Fibroblast of lung (primary cell): ENCODE results near the gene B4GAT1.

Experiments
- EZH2 ChIP-seq: IDR thresholded peaks from 2 replicates; pipeline ENCODE4 v1.5.1; 2012; ENCODE audit warnings: low read length, control low read depth, mild to moderate bottlenecking; ENCODE audit errors: missing control alignments
- TF ChIP-seq, protein P1 (sequence below), 2 donors: IDR thresholded peaks in 1 of 2; conservative IDR thresholded peaks in 1 of 2; 1 replicate in 1 of 2; 2 replicates in 1 of 2; pipeline ENCODE4 v1.5.1; 2011 to 2012; ENCODE audit warnings: low read length in 2 of 2, control low read depth in 1 of 2, inconsistent platforms in 1 of 2, low read depth in 1 of 2, mild to moderate bottlenecking in 1 of 2

DNA sequence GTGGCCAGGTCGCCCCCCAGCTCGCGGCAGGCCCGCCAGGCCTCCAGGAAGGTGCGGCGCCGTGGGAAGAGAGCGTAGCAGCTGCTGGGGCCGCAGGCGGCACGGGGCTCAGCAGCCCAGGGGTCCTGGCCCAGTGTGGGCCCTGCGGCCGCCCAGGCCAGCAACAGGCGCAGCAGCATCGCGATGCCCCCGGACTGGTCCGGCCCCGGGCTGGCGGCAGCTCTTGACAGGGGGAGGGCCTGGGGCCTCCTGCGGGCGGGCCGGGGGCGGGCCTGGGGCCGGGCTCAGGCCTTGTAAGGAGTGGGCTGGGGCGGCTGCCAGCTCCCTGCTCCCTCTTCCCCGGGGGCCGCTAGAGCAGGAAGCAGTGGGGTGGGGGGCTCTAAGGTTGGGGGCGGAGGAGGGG, 30.6 kb downstream of the B4GAT1 start, which contains the start of gene CD248:
- TF ChIP-seq, protein P1, sequence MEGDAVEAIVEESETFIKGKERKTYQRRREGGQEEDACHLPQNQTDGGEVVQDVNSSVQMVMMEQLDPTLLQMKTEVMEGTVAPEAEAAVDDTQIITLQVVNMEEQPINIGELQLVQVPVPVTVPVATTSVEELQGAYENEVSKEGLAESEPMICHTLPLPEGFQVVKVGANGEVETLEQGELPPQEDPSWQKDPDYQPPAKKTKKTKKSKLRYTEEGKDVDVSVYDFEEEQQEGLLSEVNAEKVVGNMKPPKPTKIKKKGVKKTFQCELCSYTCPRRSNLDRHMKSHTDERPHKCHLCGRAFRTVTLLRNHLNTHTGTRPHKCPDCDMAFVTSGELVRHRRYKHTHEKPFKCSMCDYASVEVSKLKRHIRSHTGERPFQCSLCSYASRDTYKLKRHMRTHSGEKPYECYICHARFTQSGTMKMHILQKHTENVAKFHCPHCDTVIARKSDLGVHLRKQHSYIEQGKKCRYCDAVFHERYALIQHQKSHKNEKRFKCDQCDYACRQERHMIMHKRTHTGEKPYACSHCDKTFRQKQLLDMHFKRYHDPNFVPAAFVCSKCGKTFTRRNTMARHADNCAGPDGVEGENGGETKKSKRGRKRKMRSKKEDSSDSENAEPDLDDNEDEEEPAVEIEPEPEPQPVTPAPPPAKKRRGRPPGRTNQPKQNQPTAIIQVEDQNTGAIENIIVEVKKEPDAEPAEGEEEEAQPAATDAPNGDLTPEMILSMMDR (conservative IDR thresholded peaks at IDR 0.05 in 1 of 2, IDR thresholded peaks at IDR 0.05 in 1 of 2; ENCODE audit: low read depth in 1 of 2, low read length in 2 of 2) = no peak
- no peak for TF ChIP-seq EZH2
